IPS-18a (cell line): Measurements from ENCODE around the gene NDUFAF7.
"Not testable (repeated sequence)": the region's sequence is repeated elsewhere in the genome, so short reads cannot be mapped to it uniquely, and the experiment has no call there.

Experiments
- H3K27ac ChIP-seq: one replicate; pipeline ENCODE4 v1.5.1; 2013; ENCODE audit warnings: low read length
- H3K27me3 ChIP-seq: one replicate; pipeline ENCODE4 v1.6.1; 2013; ENCODE audit warnings: mild to moderate bottlenecking, low read length; ENCODE audit not compliant: control insufficient read depth, insufficient read depth
- H3K36me3 ChIP-seq: one replicate; pipeline ENCODE4 v1.6.1; 2013; ENCODE audit warnings: low read depth, low read length; ENCODE audit not compliant: control insufficient read depth
- H3K4me1 ChIP-seq: one replicate; pipeline ENCODE4 v1.6.1; 2013; ENCODE audit warnings: low read depth, low read length; ENCODE audit not compliant: control insufficient read depth
- H3K4me3 ChIP-seq: one replicate; pipeline ENCODE4 v1.5.1; 2013; ENCODE audit warnings: low read length
- H3K9ac ChIP-seq: one replicate; pipeline ENCODE4 v1.6.1; 2013; ENCODE audit warnings: mild to moderate bottlenecking, low read length, moderate library complexity
- H3K9me3 ChIP-seq: one replicate; pipeline ENCODE4 v1.6.1; 2013; ENCODE audit warnings: low read depth, low read length; ENCODE audit not compliant: control insufficient read depth

NDUFAF7 gene

DNA sequence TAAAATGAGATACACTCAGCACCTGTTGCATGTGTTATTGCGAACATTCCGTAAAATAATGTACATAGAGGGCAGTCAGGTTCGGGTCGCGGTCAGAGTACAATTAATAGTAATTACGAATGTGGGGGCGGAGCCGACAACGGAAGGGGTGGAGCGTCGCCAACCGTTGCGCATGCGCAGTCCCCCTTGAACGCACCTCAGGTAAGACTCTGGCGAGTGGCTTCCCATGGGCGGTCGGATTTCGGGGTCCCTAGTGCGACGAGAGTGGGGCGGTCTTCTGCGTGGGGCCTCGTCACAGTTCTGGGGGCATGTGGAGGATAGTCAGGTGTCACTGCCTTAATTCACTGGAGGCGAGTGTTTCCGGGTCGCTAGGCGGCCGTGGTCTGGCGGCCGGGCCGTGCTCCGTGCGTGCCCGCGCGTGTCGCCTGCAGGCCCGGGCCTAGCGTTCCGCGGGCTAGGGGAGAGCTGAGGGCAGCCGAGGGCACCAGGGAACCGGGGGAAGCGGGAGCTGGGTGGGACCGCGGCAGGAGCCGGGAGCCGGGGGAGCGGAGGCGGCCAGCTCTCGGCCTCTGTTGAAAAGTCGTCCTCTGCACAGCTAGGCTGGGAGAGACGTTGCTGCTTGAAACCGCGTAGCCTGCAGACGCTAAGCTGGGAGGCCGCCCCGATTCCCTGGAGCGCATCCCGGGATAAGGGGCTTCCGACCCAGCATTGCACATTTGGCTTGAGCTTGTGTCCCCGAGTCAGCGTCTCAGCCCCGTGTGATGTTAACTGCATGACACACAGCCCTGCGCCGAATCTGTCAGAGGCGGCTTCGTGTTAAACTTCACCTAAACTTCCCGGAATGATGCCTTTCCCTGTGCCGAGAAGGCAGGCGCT, 34.9 kb upstream of the NDUFAF7 start, which contains the start of gene CEBPZOS:
TSS of gene CEBPZOS (plus strand) at position 177 of the 876 bp plus-strand sequence. CDS start 3,209 bp downstream, outside the sequence.
- Histone ChIP-seq H3K27me3 (no peaks in the 10 kb centered on the region), H3K9me3 (no peaks in the 10 kb centered on the region), H3K4me1 (peaks cover 24% of the 10 kb centered on the region), H3K4me3 (peak within 1 kb of the TSS; percentile 65), H3K9ac (peak within 1 kb of the TSS; percentile 46), H3K36me3 (peaks cover 19% of the 10 kb centered on the region), H3K27ac (no peak within 1 kb of the TSS)

DNA sequence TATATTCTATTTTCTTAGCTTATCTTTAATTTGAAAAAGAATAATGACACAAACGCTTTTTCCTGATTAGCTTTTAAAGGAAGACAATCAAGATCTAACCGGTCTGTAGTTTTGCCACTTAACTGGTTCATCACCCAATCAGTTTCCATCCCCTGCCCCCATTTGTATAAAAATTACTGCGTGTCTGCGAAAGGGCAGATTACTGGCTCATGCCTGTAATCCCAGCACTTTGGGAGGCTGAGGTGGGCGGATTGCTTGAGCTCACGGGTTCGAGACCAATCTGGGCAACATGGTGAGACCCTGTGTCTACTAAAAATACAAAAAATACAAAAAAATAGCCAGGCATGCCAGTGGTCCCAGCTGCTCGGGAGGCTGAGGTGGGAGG, 32.8 kb upstream of the NDUFAF7 start:
- peaks cover 38% of the 10 kb centered on the region for H3K36me3 ChIP-seq
- peak overlapping the region; percentile 31 for H3K9ac ChIP-seq
- no peak overlapping the region for H3K4me3 ChIP-seq
- peaks cover 5% of the 10 kb centered on the region for H3K9me3 ChIP-seq
- H3K27ac ChIP-seq, result peak overlapping the region; percentile 81
- H3K4me1 ChIP-seq, result peaks cover 12% of the 10 kb centered on the region
- no peaks in the 10 kb centered on the region for H3K27me3 ChIP-seq

DNA sequence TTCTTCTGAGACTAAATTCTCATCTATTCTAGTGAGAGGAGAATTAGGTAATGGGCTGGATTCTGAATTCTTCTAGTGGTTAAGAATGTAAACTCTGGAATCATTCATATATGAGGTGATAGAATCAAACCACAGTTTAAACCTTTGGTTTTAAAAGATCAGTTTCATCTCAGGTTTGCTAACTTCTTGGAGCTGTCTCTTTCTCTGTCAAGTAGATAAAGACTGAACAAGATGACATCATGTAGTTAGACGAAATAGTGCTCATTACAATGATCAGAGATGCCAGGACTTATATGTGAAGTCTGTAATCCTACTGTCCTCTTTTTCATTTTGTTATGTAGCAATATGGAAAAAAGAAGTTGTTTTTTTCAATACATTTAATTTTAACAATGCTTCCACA, 30.2 kb upstream of the NDUFAF7 start:
- H3K27ac ChIP-seq, result no peak overlapping the region
- H3K27me3 ChIP-seq, result no peaks in the 10 kb centered on the region
- H3K36me3 ChIP-seq, result peaks cover 47% of the 10 kb centered on the region
- no peak overlapping the region for H3K9ac ChIP-seq
- H3K9me3 ChIP-seq, result peaks cover 9% of the 10 kb centered on the region
- peaks cover 31% of the 10 kb centered on the region for H3K4me1 ChIP-seq
- H3K4me3 ChIP-seq, result no peak overlapping the region

DNA sequence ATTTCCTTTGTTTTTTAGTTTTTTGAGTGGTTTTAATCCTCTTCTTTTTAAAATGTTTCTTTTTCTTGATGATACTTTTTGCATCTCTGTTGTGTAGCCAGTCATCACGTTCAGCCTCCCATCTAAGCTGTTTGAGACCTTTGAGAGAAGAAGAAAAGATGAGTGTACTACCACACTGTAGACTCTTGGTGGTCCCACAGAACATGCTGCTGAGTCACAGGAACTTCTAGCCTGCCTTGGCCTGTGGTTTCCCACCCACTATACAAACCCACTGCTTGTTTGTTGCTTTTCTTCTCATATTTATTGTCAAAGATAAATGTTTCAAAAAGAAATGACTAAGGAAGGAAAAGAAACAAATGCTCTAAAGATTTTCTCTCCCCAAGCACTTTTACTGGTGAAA, 29.7 kb upstream of the NDUFAF7 start:
- peaks cover 9% of the 10 kb centered on the region for H3K9me3 ChIP-seq
- H3K27ac ChIP-seq, result no peak overlapping the region
- no peak overlapping the region for H3K9ac ChIP-seq
- peaks cover 50% of the 10 kb centered on the region for H3K36me3 ChIP-seq
- no peaks in the 10 kb centered on the region for H3K27me3 ChIP-seq
- H3K4me1 ChIP-seq, result peaks cover 31% of the 10 kb centered on the region
- H3K4me3 ChIP-seq, result no peak overlapping the region

DNA sequence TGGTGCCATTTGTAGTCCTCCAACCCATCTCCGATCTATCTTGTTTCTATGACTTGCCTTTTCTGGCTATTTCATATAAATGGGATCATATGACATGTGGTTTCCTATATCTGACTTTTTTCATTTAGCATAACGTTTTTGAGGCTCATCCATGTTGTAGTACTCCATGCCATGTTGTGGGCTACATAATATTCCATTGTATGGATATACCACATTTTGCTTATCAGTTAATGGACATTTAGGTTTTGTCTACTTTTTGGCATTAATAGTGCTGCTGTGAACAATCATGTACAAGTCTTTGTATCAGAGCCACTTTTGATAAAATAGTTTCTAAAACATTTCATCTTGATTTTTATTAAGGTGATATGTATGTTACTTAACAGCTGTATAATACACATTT, 27.8 kb upstream of the NDUFAF7 start:
- no peak overlapping the region for H3K9ac ChIP-seq
- no peak overlapping the region for H3K4me3 ChIP-seq
- H3K36me3 ChIP-seq, result peaks cover 70% of the 10 kb centered on the region
- no peaks in the 10 kb centered on the region for H3K27me3 ChIP-seq
- H3K9me3 ChIP-seq, result peaks cover 15% of the 10 kb centered on the region
- peaks cover 26% of the 10 kb centered on the region for H3K4me1 ChIP-seq
- no peak overlapping the region for H3K27ac ChIP-seq

DNA sequence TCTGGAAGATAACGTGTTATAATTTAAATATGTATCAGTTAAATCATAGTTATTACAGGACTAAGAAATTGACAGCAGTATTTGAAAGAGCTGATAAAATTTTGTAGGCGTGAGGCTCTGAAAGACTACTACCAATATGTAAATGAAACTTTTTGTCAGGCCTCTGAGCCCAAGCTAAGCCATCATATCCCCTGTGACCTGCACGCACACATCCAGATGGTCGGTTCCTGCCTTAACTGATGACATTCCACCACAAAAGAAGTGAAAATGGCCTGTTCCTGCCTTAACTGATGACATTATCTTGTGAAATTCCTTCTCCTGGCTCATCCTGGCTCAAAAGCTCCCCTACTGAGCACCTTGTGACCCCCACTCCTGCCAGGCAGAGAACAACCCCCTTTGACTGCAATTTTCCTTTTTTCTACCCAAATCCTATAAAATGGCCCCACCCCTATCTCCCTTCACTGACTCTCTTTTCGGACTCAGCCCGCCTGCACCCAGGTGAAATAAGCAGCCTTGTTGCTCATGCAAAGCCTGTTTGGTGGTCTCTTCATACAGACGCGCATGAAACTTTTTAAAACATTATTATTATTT, 26.3 kb upstream of the NDUFAF7 start:
- H3K36me3 ChIP-seq, result peaks cover 79% of the 10 kb centered on the region
- not testable (repeated sequence) for H3K27me3 ChIP-seq
- H3K4me1 ChIP-seq, result peaks cover 24% of the 10 kb centered on the region
- peak overlapping the region; percentile 82 for H3K27ac ChIP-seq
- peaks cover 23% of the 10 kb centered on the region for H3K9me3 ChIP-seq
- H3K9ac ChIP-seq, result peak overlapping the region; percentile 71
- H3K4me3 ChIP-seq, result peak overlapping the region; percentile 45

DNA sequence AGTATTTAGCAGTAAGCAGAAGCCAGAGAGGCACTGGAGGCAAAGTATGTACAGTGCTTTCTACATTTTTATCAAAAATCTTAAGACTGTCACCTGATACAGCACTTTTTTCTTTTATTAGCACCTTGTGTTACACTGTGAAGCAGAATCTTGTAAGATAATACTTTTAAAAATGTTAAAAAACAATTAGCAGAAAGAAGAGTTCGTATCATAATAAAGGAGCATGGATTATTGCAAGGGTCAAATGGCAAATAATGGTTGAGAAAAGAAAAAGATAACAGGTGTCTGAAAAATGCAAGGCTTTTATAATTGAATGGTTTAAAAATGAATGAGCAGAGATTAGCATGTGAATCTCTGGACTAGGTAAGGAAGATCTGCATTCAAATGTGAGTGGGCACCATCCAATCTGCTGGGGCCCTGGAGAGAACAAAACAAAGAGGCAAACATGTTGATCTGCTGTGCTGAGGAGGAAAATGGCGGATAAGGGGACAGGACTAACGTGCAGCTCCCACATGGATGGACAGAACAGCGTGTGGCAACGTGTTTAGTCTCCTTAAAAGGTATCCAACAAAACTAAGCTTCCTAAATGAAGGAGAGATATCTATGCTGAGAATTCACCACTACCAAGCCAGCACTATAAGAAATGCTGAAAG, 25.6 kb upstream of the NDUFAF7 start:
- peak overlapping the region; percentile 71 for H3K9ac ChIP-seq
- peak overlapping the region; percentile 82 for H3K27ac ChIP-seq
- H3K4me3 ChIP-seq, result peak overlapping the region; percentile 45
- H3K9me3 ChIP-seq, result peaks cover 23% of the 10 kb centered on the region
- peaks cover 19% of the 10 kb centered on the region for H3K4me1 ChIP-seq
- peaks cover 79% of the 10 kb centered on the region for H3K36me3 ChIP-seq
- H3K27me3 ChIP-seq, result no peaks in the 10 kb centered on the region

DNA sequence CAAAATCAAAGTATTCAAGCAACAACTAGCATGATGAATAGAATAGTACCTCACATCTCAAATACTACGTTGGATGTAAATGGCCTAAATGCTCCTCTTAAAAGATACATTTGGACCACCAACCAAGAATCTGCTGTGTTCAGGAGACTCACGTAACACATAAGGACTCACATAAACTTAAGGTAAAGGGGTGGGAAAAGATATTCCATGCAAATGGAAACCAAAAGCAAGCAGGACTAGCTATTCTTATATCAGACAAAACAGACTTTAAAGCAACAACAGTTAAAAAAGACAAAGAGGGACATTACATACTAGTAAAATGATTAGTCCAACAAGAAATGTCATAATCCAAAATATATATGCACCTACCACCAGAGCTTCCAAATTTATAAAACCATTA, 24.7 kb upstream of the NDUFAF7 start:
- Histone ChIP-seq H3K9me3 (peaks cover 23% of the 10 kb centered on the region), H3K4me1 (peaks cover 19% of the 10 kb centered on the region), H3K27ac (peak overlapping the region; percentile 82), H3K36me3 (peaks cover 79% of the 10 kb centered on the region)
- not testable (repeated sequence) for H3K9ac ChIP-seq, H3K27me3 ChIP-seq, H3K4me3 ChIP-seq

DNA sequence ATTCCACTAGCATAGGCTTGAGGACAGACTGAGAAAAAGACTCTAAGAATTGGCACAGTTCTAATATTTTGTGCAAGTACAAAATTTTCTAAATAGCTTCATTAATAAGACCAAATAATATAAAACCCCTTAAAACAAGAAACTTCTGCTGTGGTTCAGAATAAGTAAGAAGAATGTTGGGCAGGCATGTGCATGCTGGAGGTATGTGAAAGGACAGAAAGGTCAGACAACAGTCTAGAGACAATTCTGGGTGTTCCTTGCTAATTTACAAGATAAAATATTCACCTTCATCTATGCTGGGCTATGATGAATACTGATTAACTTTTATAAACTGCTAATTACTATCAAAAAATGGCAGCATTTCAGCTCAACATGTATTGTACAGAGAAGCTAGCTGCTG, 20.2 kb upstream of the NDUFAF7 start:
- Histone ChIP-seq H3K4me1 (peaks cover under 1% of the 10 kb centered on the region), H3K36me3 (peaks cover 98% of the 10 kb centered on the region), H3K9me3 (peaks cover 14% of the 10 kb centered on the region), H3K27ac (no peak overlapping the region), H3K27me3 (no peaks in the 10 kb centered on the region), H3K4me3 (no peak overlapping the region), H3K9ac (no peak overlapping the region)

DNA sequence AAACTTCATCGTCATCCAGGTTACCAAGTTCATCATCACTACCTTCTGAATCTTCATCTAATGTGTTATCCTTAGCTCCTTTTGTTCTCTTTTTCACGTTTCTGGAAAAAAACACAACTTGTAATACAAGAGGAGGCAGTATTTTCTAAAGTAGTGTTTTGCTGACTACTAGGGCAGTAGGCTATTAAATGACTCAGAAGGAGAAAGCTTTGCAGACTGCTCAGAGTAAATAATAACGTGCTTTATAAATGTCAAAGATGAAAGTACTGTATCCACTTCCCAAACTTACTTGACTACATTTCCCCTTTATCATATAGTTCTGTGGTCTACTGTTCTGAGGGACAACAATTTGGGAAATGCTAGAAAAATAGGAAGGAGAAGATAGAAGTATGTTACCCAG, 19.5 kb upstream of the NDUFAF7 start:
- Histone ChIP-seq H3K4me3 (no peak overlapping the region), H3K9ac (no peak overlapping the region), H3K36me3 (peaks cover 100% of the 10 kb centered on the region), H3K27ac (no peak overlapping the region), H3K4me1 (no peaks in the 10 kb centered on the region), H3K27me3 (no peaks in the 10 kb centered on the region), H3K9me3 (peaks cover 14% of the 10 kb centered on the region)

DNA sequence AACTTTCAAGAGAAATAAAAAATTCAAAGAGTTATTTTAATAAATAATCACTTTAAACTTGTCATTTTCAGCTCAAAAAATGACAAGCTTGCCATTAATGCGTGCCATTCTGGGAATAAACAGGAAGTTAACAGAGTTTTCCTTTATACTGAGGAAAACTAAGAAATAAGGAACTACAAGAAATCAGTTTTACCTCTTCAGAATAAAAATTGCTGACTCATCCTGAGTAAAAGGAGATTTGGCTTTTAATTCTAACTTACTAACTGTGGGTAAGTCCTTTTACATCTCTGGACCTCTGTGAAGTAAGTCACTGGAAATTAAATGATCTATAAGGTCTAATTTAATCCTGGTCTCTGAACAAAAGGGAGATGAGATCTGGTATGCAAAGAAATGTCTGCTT, 16.2 kb upstream of the NDUFAF7 start:
- Histone ChIP-seq H3K27ac (peak overlapping the region; percentile 40), H3K27me3 (no peaks in the 10 kb centered on the region), H3K9ac (no peak overlapping the region), H3K9me3 (no peaks in the 10 kb centered on the region), H3K4me1 (no peaks in the 10 kb centered on the region), H3K4me3 (no peak overlapping the region), H3K36me3 (peaks cover 94% of the 10 kb centered on the region)
